Osteocyte (in vitro differentiated cells): ENCODE results near the gene RFNG. TPM values are rescaled to one million over a fixed set of nuclear protein-coding genes. Genes with fewer than 3 reads are reported as not detected.

Experiments used
- DNase-seq: peaks from one replicate; pipeline ENCODE4 v3.0.0; 2021; ENCODE audit warnings: mixed read lengths; ENCODE audit not compliant: unreplicated experiment; ENCODE audit errors: extremely low spot score
- H3K27ac Mint-ChIP-seq: one replicate; pipeline ENCODE4 v1.8.0; 2021; ENCODE audit warnings: mild to moderate bottlenecking, mixed read lengths; ENCODE audit not compliant: unreplicated experiment
- H3K27me3 Mint-ChIP-seq: one replicate; pipeline ENCODE4 v1.8.0; 2021; ENCODE audit warnings: mixed read lengths; ENCODE audit not compliant: unreplicated experiment
- H3K36me3 Mint-ChIP-seq: one replicate; pipeline ENCODE4 v1.8.0; 2021; ENCODE audit warnings: mixed read lengths; ENCODE audit not compliant: unreplicated experiment
- H3K4me1 Mint-ChIP-seq: one replicate; pipeline ENCODE4 v1.8.0; 2021; ENCODE audit warnings: mixed read lengths; ENCODE audit not compliant: unreplicated experiment
- H3K4me3 Mint-ChIP-seq: one replicate; pipeline ENCODE4 v1.8.0; 2021; ENCODE audit warnings: mild to moderate bottlenecking, moderate library complexity, mixed read lengths; ENCODE audit not compliant: unreplicated experiment
- H3K9me3 Mint-ChIP-seq: one replicate; pipeline ENCODE4 v1.8.0; 2021; ENCODE audit warnings: mixed read lengths; ENCODE audit not compliant: unreplicated experiment
- total RNA-seq: library from RNA; stranded (reverse); gene quantifications from 2 replicates; pipeline ENCODE4 v1.2.1, GENCODE V29; 2021
- TF ChIP-seq, protein P1 (sequence below): fragments of 200-600 bp; sonication (generic); IDR thresholded peaks from 2 replicates; pipeline ENCODE4 v1.5.0; 2021; ENCODE audit warnings: antibody characterized with exemption, mild to moderate bottlenecking, moderate library complexity

Gene RFNG
- total RNA-seq, 1 donor from 2014 or later = 41.0 TPM

DNA sequence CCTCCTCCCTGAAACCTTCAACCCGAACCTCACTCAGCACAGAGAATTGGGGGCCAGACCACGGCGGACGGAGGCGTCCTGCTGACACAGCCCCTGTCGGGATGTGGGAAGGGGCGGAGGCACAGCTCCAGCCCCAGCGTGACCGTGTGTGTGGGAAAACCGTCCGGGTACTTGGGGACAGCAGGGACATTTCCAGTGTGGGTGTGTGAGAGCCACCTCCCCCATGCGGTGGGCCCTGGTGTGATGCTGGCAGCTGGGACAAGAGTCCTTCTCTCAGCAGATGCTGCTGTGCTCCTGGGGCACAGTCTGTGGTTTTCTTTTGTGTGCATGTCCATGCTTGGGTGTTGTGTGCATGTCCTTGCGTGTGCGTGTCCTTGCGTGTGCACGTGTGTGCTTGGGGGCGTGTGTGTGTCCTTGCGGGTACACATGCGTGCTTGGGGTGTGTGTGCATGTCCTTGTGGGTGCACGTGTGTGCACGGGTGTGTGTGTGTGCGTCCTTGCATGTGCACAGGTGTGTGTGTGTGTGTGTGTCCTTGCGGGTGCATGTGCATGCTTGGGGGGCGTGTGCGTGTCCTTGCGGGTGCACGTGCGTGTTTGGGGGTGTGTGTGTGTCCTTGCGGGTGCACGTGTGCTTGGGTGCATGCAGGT, 45.8 kb downstream of the RFNG start:
- H3K9me3 Mint-ChIP-seq = no peaks in the 10 kb centered on the region
- no peak overlapping the region for H3K4me3 Mint-ChIP-seq
- no peak for DNase-seq
- H3K27ac Mint-ChIP-seq = no peak overlapping the region
- no peaks in the 10 kb centered on the region for H3K36me3 Mint-ChIP-seq
- TF ChIP-seq, protein P1, sequence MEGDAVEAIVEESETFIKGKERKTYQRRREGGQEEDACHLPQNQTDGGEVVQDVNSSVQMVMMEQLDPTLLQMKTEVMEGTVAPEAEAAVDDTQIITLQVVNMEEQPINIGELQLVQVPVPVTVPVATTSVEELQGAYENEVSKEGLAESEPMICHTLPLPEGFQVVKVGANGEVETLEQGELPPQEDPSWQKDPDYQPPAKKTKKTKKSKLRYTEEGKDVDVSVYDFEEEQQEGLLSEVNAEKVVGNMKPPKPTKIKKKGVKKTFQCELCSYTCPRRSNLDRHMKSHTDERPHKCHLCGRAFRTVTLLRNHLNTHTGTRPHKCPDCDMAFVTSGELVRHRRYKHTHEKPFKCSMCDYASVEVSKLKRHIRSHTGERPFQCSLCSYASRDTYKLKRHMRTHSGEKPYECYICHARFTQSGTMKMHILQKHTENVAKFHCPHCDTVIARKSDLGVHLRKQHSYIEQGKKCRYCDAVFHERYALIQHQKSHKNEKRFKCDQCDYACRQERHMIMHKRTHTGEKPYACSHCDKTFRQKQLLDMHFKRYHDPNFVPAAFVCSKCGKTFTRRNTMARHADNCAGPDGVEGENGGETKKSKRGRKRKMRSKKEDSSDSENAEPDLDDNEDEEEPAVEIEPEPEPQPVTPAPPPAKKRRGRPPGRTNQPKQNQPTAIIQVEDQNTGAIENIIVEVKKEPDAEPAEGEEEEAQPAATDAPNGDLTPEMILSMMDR = no peak
- H3K4me1 Mint-ChIP-seq = peaks cover 19% of the 10 kb centered on the region
- no peaks in the 10 kb centered on the region for H3K27me3 Mint-ChIP-seq

DNA sequence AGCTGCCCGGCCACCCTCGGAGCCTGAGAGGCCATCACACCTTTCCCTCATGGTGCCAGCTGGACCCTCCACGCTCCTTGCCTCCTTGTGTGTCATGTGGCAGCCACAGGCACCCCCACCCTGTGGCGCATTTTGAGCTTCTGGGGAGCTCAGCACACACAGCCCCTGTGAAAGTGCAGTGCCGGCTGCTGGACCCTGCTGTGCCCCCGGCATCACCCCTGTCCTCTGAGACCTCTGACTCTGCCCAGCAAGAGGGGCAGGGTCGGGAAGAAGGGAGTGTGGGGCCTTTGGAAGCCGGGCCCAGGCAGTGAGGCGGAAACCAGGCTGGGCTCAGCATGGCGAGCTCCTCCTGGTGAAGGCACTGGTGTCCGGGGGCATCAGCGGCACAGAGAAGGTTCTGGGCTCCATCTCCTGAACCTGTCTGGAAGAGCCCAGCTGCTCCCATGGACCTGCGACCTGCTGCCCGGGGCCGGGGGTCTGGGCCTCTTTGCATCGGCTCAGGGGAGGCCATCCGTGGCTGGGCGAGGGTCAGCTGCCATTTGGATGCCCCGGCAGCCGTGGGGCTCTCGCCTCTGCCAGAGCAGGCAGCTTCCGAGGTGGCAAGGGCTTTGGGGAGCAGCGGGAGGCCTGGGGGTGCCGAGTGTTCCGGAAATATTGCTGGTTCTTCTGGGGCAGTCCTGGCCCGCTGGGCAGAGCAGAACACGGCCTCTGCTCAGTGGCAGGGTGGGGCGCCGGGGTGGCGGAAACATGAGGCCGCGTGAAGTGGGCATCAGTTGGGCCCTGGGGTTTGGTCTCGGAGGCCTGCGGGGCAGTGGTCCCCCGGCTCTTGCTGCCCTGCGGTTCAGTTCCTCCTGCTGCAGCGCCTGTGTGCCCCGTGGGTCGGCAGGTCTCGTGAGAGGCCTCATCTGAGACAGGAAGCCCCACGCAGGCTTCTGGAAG, 46.8 kb downstream of the RFNG start:
- Mint-ChIP-seq H3K4me3 (no peak overlapping the region), H3K27ac (no peak overlapping the region), H3K27me3 (no peaks in the 10 kb centered on the region), H3K9me3 (no peaks in the 10 kb centered on the region), H3K4me1 (peaks cover 21% of the 10 kb centered on the region), H3K36me3 (no peaks in the 10 kb centered on the region)
- TF ChIP-seq, protein P1 = no peak
- DNase-seq = no peak

DNA sequence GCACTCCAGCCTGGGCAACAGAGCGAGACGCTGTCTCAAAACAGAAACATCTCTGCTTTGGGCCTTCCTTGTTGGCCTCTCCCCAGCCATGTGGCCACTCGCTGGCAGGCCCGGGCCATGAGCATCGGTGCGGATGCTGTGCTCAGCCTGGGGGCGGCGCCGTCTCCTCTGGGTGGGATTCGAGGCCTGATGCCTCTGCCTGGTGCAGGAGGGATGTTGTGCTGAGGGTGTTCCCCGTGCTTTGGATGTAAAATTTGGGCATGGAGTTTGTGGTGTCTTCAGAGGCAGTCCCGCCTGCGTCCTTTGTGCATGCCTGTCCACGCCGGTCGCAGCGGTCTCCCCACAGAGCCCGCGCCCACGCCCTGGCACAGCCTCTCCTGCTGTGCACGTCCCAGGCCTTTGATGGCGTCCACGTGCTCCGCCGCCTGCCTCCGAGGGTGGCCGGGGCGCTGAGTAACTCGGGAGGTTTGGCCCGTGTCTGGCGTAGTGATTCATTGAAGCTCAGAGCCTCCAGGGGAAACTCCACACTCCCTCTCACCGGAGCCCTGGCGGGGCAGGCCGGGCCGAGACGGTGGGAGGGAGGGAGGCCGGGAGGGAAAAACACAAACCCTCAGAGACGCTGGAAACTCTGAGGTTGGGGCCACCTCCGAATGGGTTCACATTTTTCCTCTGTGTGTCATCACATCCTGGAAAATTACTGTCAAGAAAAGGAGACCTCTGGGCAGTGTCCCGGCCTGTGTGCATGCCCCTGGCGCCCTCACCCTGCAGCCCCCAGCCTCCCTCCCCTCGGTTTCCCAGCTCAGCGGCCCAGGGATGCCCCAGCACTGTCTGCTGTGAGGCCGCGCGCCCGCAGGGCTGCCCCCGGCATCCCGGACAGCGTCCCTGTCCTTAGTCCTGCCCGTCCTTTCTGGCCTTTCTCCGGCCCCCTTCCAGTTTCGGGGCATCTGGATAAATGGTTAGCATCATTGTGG, 47.9 kb downstream of the RFNG start:
- Mint-ChIP-seq H3K27me3 (no peaks in the 10 kb centered on the region), H3K9me3 (no peaks in the 10 kb centered on the region), H3K36me3 (no peaks in the 10 kb centered on the region), H3K4me1 (peaks cover 21% of the 10 kb centered on the region), H3K4me3 (no peak overlapping the region), H3K27ac (peak overlapping the region; percentile 71)
- peak; percentile 95 for DNase-seq
- TF ChIP-seq, protein P1 = no peak

DNA sequence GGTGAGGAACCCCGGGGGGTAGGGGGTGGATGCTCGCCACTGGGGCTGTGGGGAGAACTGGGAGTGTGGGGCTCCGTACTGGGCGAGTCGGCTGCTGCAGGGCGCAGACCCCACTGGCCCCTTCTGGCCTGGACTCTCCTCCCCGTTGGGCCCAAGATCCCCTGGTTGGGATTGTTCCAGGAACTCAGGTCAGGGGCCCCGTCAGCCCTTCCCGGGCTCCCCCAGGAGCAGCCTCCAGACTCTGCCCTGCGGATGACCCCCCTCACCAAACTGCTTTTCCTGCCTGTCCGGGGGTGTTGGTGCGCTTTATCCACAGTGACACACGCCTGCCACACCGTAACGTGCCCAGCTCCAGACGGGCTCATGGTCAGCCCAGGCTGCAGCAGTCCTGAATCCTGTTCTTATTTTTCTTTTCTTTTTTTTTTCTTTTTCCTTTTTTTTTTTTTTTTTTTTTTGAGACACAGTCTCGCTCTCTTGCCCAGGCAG, 50.0 kb downstream of the RFNG start:
- TF ChIP-seq, protein P1 = no peak
- H3K4me1 Mint-ChIP-seq = peaks cover 19% of the 10 kb centered on the region
- no peak overlapping the region for H3K4me3 Mint-ChIP-seq
- H3K27ac Mint-ChIP-seq = no peak overlapping the region
- DNase-seq = no peak
- peaks cover 2% of the 10 kb centered on the region for H3K36me3 Mint-ChIP-seq
- H3K27me3 Mint-ChIP-seq = no peaks in the 10 kb centered on the region
- no peaks in the 10 kb centered on the region for H3K9me3 Mint-ChIP-seq
